ENCODE results near the gene SRRM3. TPM values are rescaled to one million over a fixed set of nuclear protein-coding genes. Genes with fewer than 3 reads are reported as not detected.

SRRM3 gene
- total and polyA plus RNA-seq, 11 donors: 1.6 to 28.5 (median 6.5) TPM

GRCh38 chr7:76257973-76258372 lies 56.3 kb downstream of the SRRM3 start:
- DNase-seq (no peak), ATAC-seq (no peak)
- intact Hi-C loops (cut with DNase I): no loop called here
- H3K9me3 ChIP-seq: no peaks in the 10 kb centered on the region
- WGBS, 4 donors: 35 to 46% (median 37%) methylated on average over 8 of the region's 8 CpGs
- TF ChIP-seq, protein P1, sequence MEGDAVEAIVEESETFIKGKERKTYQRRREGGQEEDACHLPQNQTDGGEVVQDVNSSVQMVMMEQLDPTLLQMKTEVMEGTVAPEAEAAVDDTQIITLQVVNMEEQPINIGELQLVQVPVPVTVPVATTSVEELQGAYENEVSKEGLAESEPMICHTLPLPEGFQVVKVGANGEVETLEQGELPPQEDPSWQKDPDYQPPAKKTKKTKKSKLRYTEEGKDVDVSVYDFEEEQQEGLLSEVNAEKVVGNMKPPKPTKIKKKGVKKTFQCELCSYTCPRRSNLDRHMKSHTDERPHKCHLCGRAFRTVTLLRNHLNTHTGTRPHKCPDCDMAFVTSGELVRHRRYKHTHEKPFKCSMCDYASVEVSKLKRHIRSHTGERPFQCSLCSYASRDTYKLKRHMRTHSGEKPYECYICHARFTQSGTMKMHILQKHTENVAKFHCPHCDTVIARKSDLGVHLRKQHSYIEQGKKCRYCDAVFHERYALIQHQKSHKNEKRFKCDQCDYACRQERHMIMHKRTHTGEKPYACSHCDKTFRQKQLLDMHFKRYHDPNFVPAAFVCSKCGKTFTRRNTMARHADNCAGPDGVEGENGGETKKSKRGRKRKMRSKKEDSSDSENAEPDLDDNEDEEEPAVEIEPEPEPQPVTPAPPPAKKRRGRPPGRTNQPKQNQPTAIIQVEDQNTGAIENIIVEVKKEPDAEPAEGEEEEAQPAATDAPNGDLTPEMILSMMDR (IDR thresholded peaks at IDR 0.05): no peak
- TF ChIP-seq POLR2A (IDR thresholded peaks at IDR 0.05): no peak
- H3K4me1 ChIP-seq: peaks cover 0 to 9% (median 3%) of the 10 kb centered on the region in 12 donors
- peaks cover 8 to 31% (median 27%) of the 10 kb centered on the region in 9 donors for H3K27me3 ChIP-seq
- H3K27ac ChIP-seq: no peak overlapping the region
- no peak overlapping the region for H3K4me3 ChIP-seq
- no peaks in the 10 kb centered on the region for H3K36me3 ChIP-seq

DNA sequence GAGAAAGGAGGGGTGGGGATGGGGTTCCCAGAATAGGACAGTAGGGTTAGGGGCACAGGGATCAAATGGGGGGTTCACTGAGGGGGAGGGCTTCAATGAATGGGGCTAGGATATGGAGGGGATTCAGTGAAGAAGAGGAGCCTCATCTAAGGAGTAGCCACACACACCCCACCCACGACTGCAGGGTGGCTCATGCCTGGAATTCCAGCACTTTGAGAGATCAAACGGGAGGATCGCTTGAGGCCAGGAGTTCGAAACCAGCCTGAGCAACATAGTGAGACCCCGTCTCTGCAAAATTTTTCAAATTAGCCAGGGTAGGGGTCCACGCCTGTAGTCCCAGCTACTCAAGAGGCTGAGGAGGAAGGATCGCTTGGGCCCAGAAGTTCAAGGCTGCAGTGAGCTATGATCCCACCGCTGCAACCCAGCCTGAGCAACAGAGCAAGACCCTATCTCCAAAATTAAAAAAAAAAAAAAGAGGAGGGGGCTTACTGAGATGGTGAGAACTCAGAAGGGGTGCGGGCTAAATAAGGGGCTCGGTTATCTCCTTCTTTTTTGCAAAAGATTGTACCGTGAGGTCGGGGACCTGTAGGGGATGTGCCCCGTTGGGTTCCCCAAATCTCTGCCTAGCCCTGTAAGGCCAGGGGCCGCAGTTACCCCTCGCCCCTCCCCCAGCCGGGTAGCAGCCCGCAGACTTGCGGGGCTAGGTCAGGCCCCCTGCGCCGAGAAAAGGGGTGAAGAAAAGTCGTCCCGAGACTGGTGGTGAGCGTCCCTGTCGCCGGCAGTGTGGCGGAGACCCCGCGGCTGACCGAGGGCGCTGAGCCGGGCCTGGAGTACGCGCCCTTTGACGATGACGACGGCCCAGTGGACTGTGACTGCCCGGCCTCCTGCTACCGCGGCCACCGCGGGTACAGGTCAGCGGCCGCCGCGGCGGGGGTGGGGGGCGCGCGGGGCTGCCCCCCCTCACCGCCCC lies 57.7 kb downstream of the SRRM3 start:
- peak overlapping the region in 11 of 12 donors; percentile 5 to 42 (median 28) for H3K4me3 ChIP-seq
- intact Hi-C loops (cut with DNase I): loop anchor here in 5 of 10 donors (5.0 to 10.0 kb wide), 2 partner anchors 75 to 82 kb away; no protein-coding TSS in a partner anchor
- ATAC-seq: no peak
- H3K27ac ChIP-seq: no peak overlapping the region
- WGBS, 4 donors: 14 to 27% (median 19%) methylated on average over 25 to 50 of the region's 50 CpGs
- TF ChIP-seq, protein P1 (IDR thresholded peaks at IDR 0.05): no peak
- TF ChIP-seq POLR2A (IDR thresholded peaks at IDR 0.05): no peak
- no peaks in the 10 kb centered on the region for H3K9me3 ChIP-seq
- H3K27me3 ChIP-seq: peaks cover 8 to 31% (median 27%) of the 10 kb centered on the region in 9 donors
- no peak for DNase-seq
- H3K4me1 ChIP-seq: peaks cover 0 to 9% (median 3%) of the 10 kb centered on the region in 12 donors
- no peaks in the 10 kb centered on the region for H3K36me3 ChIP-seq

GRCh38 chr7:76260171-76260703 lies 58.5 kb downstream of the SRRM3 start:
- peaks cover 0 to 9% (median 3%) of the 10 kb centered on the region in 12 donors for H3K4me1 ChIP-seq
- ATAC-seq: peak in 1 of 4 donors; percentile 40
- no peaks in the 10 kb centered on the region for H3K9me3 ChIP-seq
- DNase-seq: no peak
- TF ChIP-seq, protein P1 (IDR thresholded peaks at IDR 0.05): no peak
- no peak for TF ChIP-seq POLR2A (IDR thresholded peaks at IDR 0.05)
- H3K27ac ChIP-seq: no peak overlapping the region
- 2 to 7% (median 5%) methylated on average over 16 to 28 of the region's 28 CpGs for WGBS, 4 donors
- peaks cover 8 to 31% (median 27%) of the 10 kb centered on the region in 9 donors for H3K27me3 ChIP-seq
- peak overlapping the region in 11 of 12 donors; percentile 5 to 42 (median 28) for H3K4me3 ChIP-seq
- no peaks in the 10 kb centered on the region for H3K36me3 ChIP-seq
- intact Hi-C loops (cut with DNase I): loop anchor here in 5 of 10 donors (5.0 to 10.0 kb wide), 2 partner anchors 75 to 83 kb away; no protein-coding TSS in a partner anchor

- peaks cover 0 to 9% (median 3%) of the 10 kb centered on the region in 12 donors for H3K4me1 ChIP-seq
- 85 to 89% (median 88%) methylated on average over 8 to 11 of the region's 11 CpGs for WGBS, 4 donors
- no peak overlapping the region for H3K27ac ChIP-seq
- ATAC-seq: no peak
- H3K4me3 ChIP-seq: no peak overlapping the region
- H3K36me3 ChIP-seq: no peaks in the 10 kb centered on the region
- H3K27me3 ChIP-seq: peaks cover 8 to 31% (median 27%) of the 10 kb centered on the region in 9 donors
- TF ChIP-seq, protein P1 (IDR thresholded peaks at IDR 0.05): no peak
- TF ChIP-seq POLR2A (IDR thresholded peaks at IDR 0.05): no peak
- no peaks in the 10 kb centered on the region for H3K9me3 ChIP-seq
- intact Hi-C loops (cut with DNase I): loop anchor here in 5 of 10 donors (5.0 to 10.0 kb wide), 2 partner anchors 77 to 84 kb away; no protein-coding TSS in a partner anchor
- no peak for DNase-seq
These were observed 59.6 kb downstream of the SRRM3 start for GRCh38 chr7:76261329-76261728.

All from heart left ventricle (tissue), 16 donors.